HPDE6-E6E7 (cell line): ENCODE measurements around the gene RNU1-4.
"Not testable (repeated sequence)": the region's sequence is repeated elsewhere in the genome, so short reads cannot be mapped to it uniquely, and the experiment has no call there.

Experiments used
- DNase-seq: peaks from one replicate; pipeline ENCODE4 v3.0.0; 2011; ENCODE audit warnings: missing footprints; ENCODE audit errors: extremely low spot score

Gene RNU1-4

GRCh38 chr1:16740047-16740964 is at the start of gene RNU1-4:
Gene RNU1-4 (plus strand): TSS chr1:16740516.
- not testable (repeated sequence) for DNase-seq

- not testable (repeated sequence) for DNase-seq
Measured at GRCh38 chr1:16690971-16691682, 49.2 kb upstream of the RNU1-4 start.

GRCh38 chr1:16692283-16692682 is 48.0 kb upstream of the RNU1-4 start:
- DNase-seq, result not testable (repeated sequence)

- not testable (repeated sequence) for DNase-seq
Measured at GRCh38 chr1:16692717-16693448, 47.4 kb upstream of the RNU1-4 start.

GRCh38 chr1:16693449-16694307 is 46.6 kb upstream of the RNU1-4 start:
- DNase-seq, result not testable (repeated sequence)

- DNase-seq, result not testable (repeated sequence)
Measured at GRCh38 chr1:16694308-16694702, 46.0 kb upstream of the RNU1-4 start.

GRCh38 chr1:16696507-16697150 is 43.7 kb upstream of the RNU1-4 start:
- DNase-seq, result not testable (repeated sequence)

- not testable (repeated sequence) for DNase-seq
Measured at GRCh38 chr1:16697152-16697551, 43.2 kb upstream of the RNU1-4 start.

GRCh38 chr1:16699440-16699839 is 40.9 kb upstream of the RNU1-4 start:
- DNase-seq, result not testable (repeated sequence)

GRCh38 chr1:16700138-16700895 is 40.0 kb upstream of the RNU1-4 start:
- not testable (repeated sequence) for DNase-seq

GRCh38 chr1:16701189-16701588 is 39.1 kb upstream of the RNU1-4 start:
- DNase-seq, result not testable (repeated sequence)

- DNase-seq, result not testable (repeated sequence)
Measured at GRCh38 chr1:16702280-16702679, 38.0 kb upstream of the RNU1-4 start.

GRCh38 chr1:16703141-16703540 is 37.2 kb upstream of the RNU1-4 start:
- DNase-seq, result not testable (repeated sequence)

- DNase-seq, result not testable (repeated sequence)
Measured at GRCh38 chr1:16703602-16704001, 36.7 kb upstream of the RNU1-4 start.

GRCh38 chr1:16704076-16704475 is 36.2 kb upstream of the RNU1-4 start:
- not testable (repeated sequence) for DNase-seq

GRCh38 chr1:16704502-16705100 is 35.7 kb upstream of the RNU1-4 start:
- DNase-seq, result not testable (repeated sequence)

- DNase-seq, result not testable (repeated sequence)
Measured at GRCh38 chr1:16706302-16706701, 34.0 kb upstream of the RNU1-4 start.

GRCh38 chr1:16707130-16708093 is 32.9 kb upstream of the RNU1-4 start:
- not testable (repeated sequence) for DNase-seq
